ENCODE data around the gene SLC25A4. TPM values are rescaled to one million over a fixed set of nuclear protein-coding genes. Genes with fewer than 3 reads are reported as not detected.

The SLC25A4 gene
- total and polyA plus RNA-seq, 5 donors from 2014 or later = 2.5 to 8.8 (median 6.6) TPM

Other genes starting within 250 kb of the SLC25A4 start
- not detected for gene HELT, start 124.8 kb upstream of the SLC25A4 start, total RNA-seq
- not detected for gene HELT, start 124.8 kb upstream of the SLC25A4 start, polyA plus RNA-seq
- 28.3 TPM for gene CFAP97, start 60.7 kb downstream of the SLC25A4 start, total RNA-seq
- 10 to 100 TPM; 68.6 to 87.1 (median 80.2) TPM for gene CFAP97, start 60.7 kb downstream of the SLC25A4 start, polyA plus RNA-seq
- 22.2 TPM for gene SNX25, start 66.3 kb downstream of the SLC25A4 start, total RNA-seq
- gene SNX25, start 66.3 kb downstream of the SLC25A4 start, polyA plus RNA-seq = 1 to 10 TPM; 3.7 to 8.6 (median 7.0) TPM